GM19452 (cell line): ENCODE data around the gene GLCCI1.

ENCODE experiments used
- ATAC-seq: cut with Tn5 transposase; IDR thresholded peaks from one replicate; pipeline ENCODE4 v1.9.1; 2021; ENCODE audit not compliant: unreplicated experiment

Gene GLCCI1

DNA sequence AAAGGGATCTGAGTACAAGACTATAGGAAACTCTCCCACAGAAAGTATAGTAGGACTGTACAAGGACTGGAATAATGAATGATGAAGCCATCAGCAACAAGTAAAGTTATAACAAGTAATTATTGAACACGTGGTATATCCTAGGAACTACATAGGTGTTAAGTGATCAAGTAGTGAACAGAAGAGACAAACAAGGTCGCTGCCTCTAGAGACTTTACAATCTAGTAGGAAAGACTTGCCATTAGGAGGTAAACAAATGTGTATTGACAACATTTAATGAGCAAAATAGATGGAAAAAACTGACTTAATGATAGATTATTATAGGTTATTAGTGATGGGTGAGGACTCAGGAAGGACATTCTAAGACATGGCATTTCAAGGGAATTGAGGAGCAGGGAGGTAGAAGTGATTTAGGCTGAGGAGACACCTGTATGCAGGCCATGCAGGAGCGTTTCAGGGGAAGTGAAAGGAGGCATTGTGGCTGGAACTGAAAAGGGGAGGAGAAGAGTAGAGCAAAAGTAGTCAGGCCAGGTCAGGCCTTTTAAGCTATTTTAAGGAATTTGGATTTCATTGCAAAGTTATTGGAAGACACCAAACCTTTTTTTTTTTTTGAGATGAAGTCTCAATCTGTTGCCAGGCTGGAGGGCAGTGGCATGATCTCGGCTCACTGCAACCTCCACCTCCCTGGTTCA, 8.5 kb upstream of the GLCCI1 start:
- ATAC-seq: peak; percentile 80

DNA sequence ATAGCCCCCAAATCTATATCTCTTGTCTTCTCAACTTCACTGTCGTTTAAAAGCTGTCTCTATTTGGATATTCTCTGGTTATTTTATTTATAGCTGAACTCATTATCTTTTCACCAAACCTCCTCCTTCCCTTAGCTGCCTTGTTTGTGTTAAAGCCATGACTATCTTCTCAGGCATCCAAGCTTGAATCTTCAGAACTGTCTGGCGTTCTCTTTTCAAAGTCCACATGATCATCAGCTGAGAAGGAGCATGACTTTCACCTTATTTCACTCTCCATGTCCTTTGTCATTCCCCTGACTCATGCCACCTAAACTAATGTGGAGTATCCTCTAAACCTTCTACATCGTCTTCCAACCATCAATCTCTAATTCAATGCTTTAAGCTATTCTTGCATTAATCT, 5.7 kb upstream of the GLCCI1 start:
- no peak for ATAC-seq

DNA sequence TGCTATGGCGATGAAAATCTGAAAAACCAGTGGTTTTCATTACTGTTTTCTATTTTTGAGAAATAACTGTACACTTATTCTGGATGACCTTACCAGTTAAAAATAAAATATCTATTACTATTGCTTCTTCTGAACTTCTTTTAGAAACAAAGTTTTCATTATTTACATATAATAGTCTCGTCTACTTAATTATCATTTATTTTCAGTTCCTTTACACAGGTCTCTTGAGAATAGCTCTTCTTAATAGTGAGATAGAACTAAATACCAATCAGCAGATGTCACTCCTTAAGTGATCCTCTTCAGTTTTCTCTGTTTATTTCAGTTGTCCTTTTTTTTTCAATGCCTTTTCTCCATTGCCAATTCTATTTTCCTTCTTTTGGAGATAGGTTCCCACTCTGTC, 4.3 kb upstream of the GLCCI1 start:
- no peak for ATAC-seq

DNA sequence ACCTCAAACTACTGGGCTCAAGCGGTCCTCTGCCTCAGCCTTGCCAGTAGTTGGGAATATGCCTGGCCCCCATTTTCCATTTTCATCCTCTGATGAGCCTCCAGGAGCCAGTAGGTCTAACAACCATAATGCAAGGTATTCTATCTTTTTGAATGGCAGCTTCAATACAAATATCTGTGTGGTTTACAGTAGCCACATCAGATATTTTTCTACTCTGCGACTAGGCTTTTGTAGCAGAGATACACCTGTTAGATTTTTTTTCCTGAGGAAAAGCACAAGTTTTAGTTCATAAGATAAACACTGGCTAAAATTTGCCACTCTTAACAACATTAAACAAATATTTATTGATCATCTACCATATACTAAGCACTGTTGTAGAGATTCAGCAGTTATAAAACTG, 3.9 kb upstream of the GLCCI1 start:
- no peak for ATAC-seq

DNA sequence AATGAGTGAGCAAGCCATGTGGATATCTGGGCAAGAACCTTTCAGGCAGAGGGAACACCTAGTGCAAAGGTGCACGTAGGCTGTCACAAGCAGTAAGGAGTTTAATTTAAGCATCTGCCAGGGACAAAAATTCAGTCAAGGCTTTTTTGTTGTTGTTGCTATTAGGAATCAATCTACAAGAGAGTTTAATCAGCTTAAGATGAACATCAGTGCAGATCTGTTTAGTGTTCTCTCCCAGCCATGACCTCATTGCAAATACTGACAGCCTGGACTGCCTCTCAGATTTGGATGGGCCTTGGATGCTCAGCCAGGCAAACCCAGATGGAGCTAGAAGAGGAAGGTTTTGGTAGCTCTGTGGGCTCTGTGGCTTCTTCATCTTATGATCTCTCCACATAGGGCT, 3.3 kb upstream of the GLCCI1 start:
- ATAC-seq: no peak

DNA sequence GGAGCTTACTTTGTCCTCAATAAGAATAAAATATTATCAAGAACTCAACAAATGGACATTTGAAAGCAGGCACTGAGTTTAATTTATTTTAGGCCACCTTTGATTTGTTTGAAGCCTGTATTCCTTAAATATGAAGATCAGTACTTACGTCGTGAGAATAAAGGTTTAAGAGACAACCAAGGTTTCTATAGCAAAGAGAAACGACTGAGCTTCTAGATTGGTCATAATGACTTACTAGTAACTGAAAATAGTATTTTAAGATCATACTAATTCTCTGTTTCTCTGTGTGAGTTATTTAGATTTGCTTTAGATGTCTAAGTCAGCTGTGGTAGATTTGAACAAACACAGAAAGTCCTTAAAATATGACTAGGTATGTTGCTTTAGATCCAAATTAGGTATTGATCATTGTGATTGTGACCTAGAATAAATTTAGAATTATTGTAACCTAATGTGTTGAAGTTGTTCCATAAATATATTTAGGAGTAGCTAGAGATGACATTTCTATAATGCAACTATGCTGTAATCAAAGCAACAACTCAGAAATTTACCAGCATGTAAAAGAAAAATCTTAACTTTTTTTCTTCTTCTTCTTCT, 2.4 kb upstream of the GLCCI1 start:
- no peak for ATAC-seq

DNA sequence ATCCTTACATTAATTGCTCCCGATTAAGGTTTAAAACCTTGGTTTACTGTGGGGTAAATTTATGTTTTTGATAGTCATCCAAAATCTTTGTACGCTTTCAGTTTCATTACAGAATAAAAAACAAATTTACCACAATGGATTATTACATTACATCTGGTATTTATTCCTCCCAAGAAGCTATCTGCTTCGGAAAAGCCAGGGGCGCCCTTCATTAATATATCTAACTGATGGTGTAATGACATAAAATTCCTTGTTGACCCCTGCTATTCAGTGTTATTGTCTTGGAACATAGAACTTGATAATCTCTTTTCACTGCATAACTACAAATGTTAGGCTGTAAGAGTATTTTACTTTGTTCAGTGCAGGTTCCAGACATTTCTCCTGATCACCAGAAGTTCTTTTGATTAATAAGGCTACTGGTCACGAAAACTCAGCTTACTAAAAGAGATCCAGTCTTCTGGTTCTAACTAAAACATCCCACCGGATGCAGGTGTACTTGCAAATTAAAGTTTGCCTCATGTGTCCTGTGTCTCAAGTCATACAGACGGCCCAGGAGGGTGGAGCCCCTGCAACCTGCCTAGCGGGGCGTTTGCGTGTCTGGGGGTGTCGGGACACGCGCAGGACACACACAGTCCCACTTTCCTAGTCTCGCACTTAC, 581 bp upstream of the GLCCI1 start:
- ATAC-seq: no peak

DNA sequence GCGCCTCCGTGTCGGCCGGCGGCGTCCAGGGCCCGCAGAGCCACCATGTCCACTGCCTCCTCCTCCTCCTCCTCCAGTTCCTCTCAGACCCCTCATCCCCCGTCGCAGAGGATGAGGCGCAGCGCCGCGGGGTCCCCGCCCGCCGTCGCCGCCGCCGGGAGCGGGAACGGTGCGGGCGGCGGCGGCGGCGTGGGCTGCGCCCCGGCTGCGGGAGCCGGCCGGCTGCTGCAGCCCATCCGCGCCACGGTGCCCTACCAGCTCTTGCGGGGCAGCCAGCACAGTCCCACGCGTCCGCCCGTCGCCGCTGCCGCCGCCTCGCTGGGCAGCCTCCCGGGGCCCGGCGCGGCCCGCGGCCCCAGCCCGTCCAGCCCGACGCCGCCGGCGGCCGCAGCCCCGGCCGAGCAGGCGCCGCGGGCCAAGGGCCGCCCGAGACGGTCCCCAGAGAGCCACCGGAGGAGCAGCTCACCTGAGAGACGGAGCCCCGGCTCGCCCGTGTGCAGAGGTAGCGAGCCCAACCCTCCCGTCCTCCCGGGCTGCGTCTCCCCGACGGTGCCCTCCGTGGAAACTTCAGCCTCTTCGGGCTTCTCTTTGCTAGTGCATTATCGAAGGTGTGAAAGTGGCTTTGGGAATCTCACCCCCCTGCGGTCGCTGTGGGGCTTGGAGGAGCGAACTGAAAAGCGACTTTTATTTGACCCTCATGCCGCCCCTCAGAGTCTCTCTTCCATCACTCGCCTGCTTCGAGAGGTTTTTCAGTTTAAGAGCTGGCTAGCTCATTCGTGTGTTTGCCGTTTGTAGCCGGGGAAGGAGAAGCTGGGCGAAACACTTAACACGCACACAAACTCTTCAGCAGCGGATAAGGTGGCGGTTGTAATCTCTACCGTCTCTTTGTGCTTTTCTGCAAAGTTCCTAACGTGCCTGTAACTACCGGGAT, 975 bp downstream of the GLCCI1 start:
- no peak for ATAC-seq

DNA sequence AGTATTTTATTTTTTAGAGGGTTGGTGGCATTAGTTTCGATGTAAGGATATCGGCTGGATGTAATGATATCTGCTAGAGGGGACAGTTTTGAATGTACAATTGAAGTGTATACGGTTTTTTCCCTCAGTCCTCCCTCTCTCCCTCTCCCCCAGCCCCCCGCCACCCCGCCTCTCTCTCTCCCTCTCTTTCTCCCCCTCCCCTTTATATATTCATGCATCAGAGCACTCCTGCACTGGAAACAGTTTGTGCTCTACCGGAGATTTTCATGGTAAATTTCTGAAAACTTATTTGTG, 1.6 kb downstream of the GLCCI1 start:
- ATAC-seq: no peak

DNA sequence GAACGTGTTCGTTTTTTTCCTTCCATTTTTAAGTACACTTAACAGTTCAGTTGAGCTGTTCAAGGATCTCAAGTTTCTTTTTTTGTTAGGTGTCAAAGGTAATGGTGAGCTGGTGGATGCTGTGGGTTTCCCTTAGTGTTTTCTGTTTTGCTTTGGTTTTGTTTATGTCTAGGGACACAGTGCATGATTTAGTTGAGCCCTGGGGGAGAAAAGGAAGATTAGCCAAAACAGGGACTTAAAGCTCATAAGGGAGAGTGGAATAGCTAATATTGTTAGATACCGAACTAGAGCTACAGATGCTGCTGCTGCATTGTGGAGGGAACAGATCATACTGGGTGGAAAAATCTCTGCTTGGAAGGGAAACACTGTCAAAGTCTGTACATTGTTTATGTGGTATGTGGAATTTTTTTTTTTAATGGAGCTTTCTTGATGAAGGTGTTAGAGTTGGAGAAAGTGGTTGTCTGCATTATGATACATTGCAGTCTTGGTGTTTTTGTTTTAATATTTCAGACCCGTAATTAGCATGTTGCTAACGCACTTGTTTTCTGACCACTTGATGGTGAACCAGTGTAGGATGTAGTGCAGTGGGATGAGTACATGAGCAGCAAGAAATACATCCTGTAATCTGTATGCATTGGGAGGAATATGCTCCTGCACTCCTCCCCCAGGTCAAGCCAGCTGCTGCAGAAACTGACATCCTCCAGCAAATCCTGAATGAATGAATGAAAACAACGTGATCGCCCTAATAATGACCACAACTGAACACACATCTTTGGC, 2.1 kb downstream of the GLCCI1 start:
- no peak for ATAC-seq

DNA sequence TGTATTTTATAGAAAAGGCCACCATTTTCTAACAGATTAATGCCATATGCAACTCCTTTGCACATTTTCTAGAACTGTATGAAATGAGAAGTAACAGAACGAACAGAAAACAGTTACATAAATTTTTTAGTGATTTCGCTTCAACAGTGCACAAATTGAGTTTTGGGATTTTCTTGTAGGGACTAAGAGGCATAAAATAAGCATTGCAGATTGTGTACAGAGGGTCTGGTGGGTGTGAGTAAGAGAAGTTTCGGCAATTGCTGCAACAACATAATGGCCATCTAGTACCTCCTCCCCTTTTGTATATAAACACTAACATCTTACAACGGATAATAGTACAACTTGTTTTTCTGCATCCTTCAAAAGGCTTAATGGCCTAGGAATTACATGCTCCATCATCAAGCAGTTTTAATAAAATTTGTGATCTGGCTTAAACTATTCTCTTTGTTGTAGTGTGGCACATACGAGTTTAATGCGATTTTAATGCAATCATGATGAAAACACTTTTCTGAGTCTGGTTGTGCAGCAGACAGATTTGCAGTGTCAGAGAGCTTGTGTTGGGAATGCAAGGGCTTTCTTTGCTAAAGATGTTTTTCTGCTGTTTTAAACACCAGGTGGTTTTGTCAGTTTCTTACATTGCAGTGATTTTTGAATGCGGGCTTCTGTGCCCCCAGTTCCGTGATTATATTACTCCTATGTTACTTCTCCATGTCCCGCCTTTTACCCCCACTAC, 2.9 kb downstream of the GLCCI1 start:
- no peak for ATAC-seq

DNA sequence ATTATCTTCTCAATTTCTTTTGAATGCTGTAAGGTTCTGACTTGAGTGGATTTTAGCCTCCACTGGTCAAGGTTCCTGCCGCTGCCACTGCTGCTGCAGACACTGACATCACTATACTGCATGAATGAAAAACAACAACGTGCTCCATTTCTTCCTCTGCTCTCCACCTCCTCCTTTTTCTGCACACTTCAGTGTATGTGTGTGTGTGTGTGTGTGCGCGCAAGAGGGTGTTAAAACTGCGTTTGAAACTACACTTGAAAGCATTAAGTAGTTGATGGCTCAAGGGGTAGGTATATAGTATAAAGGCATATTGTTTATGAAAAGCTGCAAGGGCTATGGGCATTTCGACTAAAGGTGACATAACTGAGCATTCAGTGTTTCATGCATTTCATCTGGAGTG, 3.5 kb downstream of the GLCCI1 start:
- ATAC-seq: no peak

DNA sequence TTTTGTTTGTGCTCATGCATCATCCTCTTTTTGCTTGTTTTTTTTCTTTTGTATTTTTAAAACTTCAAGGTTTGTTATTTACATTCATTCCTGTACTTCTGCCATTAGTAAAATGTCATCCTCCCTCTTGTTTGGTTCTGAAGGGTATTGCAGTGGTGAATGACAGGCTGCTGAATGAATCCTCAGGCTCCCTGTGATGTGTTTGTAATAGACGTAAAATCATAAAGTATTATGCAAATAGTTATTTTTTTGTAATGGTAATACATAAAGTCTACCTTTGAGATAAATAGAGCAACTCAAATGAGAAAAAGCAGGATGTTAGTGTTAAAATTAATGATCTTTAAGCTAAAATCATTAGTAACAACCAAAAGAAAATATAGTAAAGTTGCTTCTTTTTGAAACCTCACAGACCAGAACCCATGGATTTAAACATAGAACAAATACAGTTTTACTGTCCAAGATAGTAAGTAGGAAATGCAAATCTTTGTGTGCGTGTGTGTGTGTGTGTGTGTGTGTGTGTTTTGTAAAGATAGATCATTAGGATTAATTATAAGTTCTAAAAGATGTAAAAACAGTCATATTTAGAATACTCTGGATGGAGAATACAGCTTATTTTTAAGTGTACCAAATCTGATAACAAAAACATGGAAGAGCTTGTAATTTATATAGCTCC, 4.5 kb downstream of the GLCCI1 start:
- ATAC-seq: no peak

DNA sequence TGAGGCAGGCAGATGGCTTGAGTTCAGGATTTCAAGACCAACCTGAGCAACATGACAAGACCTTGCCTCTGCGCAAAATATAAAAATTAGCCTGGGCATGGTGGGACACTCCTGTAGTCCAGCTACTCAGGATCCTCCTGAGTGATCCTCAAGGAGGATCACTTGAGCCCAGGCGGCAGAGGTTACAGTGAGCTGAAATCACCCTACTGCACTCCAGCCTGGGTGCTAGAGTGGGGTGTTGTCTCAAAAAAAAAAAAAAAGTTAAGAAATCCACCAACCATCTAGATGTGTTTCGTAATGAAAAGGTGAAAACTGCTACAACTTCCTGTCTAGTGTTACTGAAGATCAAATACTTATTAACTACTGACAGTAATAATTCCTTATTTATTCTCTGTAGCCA, 8.1 kb downstream of the GLCCI1 start:
- ATAC-seq: no peak

DNA sequence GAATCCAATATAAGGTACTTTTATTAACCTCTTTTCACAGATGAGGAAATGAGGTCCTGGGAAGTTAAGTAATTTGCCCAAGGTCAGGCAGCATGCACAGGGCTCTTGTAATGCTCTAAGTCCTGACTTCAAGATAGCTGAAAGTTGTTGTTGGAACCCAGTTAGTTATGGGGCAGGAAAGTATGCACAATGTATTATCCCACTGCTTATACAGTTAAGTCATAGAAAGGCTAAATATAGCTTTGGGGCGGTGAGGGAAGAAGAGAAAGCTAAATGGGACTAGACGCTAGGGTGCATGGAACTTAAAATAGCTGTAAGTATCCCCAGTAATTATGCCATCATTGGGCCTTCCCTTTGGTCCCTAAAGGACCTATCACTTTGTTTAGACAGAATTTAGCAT, 9.2 kb downstream of the GLCCI1 start:
- no peak for ATAC-seq

DNA sequence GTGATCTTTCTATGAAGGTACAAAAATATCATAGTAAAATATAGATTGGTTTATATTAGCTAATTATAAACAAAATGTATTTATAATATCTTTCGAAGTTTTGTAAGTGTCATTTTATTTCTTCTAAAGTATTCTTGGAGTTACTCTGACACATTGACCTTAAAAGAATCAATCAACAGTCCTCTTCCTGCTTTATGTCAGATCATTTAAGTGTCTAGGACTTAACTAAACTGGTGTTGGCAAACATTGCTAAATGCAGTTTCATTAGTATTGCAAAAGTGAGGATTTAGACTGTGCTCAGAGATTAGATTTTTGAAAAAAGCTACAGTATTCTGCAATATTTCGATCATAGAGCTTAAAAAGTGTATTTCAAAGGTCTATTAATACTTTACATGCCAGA, 10.3 kb downstream of the GLCCI1 start:
- ATAC-seq: no peak

DNA sequence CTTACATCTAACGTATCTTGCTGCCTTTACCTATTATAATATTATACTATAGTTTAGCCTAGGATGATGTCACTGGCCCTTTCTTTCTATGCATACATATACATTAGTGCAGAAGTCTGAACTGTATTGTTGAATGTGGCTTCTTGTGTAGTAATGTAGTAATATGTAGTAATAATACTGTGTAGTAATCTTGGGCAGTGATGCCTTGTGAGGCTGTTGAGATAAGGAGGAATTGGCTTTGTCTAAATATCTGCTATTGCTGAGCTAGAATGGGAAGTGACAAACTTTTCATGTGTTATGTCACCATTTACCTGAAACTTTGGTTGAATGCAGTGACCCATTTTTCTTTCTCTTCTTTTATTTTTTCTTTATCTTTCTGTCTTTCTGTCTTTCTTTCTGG, 11.0 kb downstream of the GLCCI1 start:
- ATAC-seq: no peak

DNA sequence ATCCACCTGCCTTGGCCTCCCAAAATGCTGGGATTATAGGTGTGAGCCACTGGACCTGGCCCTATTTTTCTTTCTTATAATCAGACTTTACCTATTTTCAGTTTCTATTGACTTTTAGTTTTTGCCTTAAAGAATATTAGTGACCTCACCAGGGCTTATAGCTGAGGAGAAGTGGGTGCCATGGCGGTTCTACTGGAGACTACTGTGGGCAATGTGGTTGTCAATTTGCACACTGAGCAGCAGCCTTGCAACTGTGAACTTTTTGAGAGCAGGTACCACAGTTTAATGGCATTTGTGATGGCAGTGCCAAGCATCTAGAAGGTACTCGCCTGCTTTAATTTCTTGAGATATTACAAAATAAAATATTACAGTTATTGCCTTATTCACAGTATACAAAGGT, 11.5 kb downstream of the GLCCI1 start:
- no peak for ATAC-seq

DNA sequence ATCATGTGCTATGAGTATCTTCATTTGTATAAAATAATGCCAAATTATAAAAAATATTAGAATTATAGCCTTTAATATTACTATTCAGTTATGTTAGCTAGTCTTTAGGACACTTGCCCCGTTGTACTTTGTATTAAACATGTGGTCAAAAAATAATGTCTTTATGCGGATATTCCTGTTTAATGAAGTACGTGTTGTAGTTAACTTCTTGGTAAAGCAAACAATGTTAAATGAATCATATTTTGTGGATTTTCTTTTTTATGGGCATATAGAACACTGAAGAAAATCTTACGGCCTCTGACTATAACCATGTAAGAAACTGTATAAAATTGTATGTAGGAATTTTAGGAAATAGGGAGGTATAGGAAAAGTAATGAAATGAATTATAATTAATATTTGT, 14.3 kb downstream of the GLCCI1 start:
- no peak for ATAC-seq

DNA sequence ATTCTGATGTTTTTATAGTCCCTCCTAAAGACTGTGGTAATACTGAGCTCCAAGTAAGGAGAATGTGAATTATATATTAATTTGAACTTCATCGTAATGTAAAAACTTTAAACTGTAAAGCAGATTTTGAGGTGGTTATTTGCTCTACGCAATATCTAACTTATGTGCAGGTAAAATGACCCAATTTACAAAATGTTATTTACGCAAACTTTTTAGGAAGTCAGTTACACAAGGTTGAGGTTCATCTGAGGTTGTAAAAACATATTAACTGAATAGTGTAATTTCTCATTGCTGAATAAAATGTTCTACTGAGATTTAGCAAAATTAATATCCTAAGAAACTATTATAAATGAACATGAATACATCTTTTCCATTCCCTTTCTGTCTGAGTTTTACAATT, 15.8 kb downstream of the GLCCI1 start:
- no peak for ATAC-seq
